K562 (cell line): ENCODE results near the gene NRF1. TPM values are rescaled to one million over a fixed set of nuclear protein-coding genes. Genes with fewer than 3 reads are reported as not detected.

Experiments
- CCNT2 ChIP-seq: IDR thresholded peaks from 2 replicates; pipeline ENCODE4 v1.6.1; 2011; ENCODE audit warnings: borderline replicate concordance, low read depth, mild to moderate bottlenecking, moderate library complexity, mixed read lengths, low read length; ENCODE audit not compliant: insufficient read length; ENCODE audit errors: extremely low read depth
- CEBPB ChIP-seq: fragments of 450-650 bp; IDR thresholded peaks from 2 replicates; pipeline ENCODE4 v1.6.1; 2016; ENCODE audit warnings: missing genetic modification characterization, missing compliant biosample characterization
- CREB3L1 ChIP-seq: fragments of 450-650 bp; IDR thresholded peaks from 2 replicates; pipeline ENCODE4 v1.6.1; 2014; ENCODE audit warnings: low read depth, mild to moderate bottlenecking, moderate library complexity, borderline replicate concordance
- CXXC5 ChIP-seq: fragments of 250-450 bp; sonication (Bioruptor Pico); IDR thresholded peaks from 2 replicates; pipeline ENCODE4 v1.8.0; 2022; ENCODE audit warnings: inconsistent platforms, mild to moderate bottlenecking, moderate library complexity
- DMBX1 ChIP-seq: fragments of 250-450 bp; sonication (Bioruptor Pico); IDR thresholded peaks from 2 replicates; pipeline ENCODE4 v1.8.0; 2022; ENCODE audit warnings: inconsistent platforms, mild to moderate bottlenecking, moderate library complexity, borderline replicate concordance
- EGR1 ChIP-seq: fragments of 450-650 bp; conservative IDR thresholded peaks from 2 replicates; pipeline ENCODE4 v1.6.1; 2017; ENCODE audit warnings: mild to moderate bottlenecking
- HDAC3 ChIP-seq: fragments of 450-650 bp; IDR thresholded peaks from 2 replicates; pipeline ENCODE4 v1.6.1; 2018; ENCODE audit warnings: borderline replicate concordance, mild to moderate bottlenecking, moderate library complexity; ENCODE audit not compliant: partially characterized antibody
- HDAC8 ChIP-seq: fragments of 450-650 bp; IDR thresholded peaks from 2 replicates; pipeline ENCODE4 v1.6.1; 2016; ENCODE audit warnings: mild to moderate bottlenecking, missing genetic modification characterization, moderate library complexity, missing compliant biosample characterization
- MCM3 ChIP-seq: fragments of 450-650 bp; IDR thresholded peaks from 2 replicates; pipeline ENCODE4 v1.6.1; 2016
- NFATC3 ChIP-seq: fragments of 450-650 bp; IDR thresholded peaks from 2 replicates; pipeline ENCODE4 v1.6.1; 2017; ENCODE audit warnings: mild to moderate bottlenecking
- PML ChIP-seq: IDR thresholded peaks from 2 replicates; pipeline ENCODE4 v1.6.1; 2012; ENCODE audit warnings: low read length, inconsistent platforms
- PRDM10 ChIP-seq: fragments of 450-650 bp; IDR thresholded peaks from 2 replicates; pipeline ENCODE4 v1.6.1; 2018; ENCODE audit not compliant: partially characterized antibody
- RUNX1 ChIP-seq: sonication (generic); IDR thresholded peaks from 2 replicates; pipeline ENCODE4 v1.6.1; 2016; ENCODE audit warnings: antibody characterized with exemption, low read depth
- SIN3A ChIP-seq, 2 experiments: fragments of 150-350 bp in 1 of 2; IDR thresholded peaks; 2 replicates each; pipeline ENCODE4 v1.6.1; 2011 to 2016; ENCODE audit warnings: borderline replicate concordance in 2 of 2, low read depth in 2 of 2, low read length in 2 of 2, mild to moderate bottlenecking in 2 of 2, moderate library complexity in 2 of 2; ENCODE audit not compliant: control insufficient read depth in 1 of 2
- SPI1 ChIP-seq: IDR thresholded peaks from 2 replicates; pipeline ENCODE4 v1.6.1; 2011; ENCODE audit warnings: low read depth, low read length, control low read depth, borderline replicate concordance
- SUPT5H ChIP-seq: fragments of 450-650 bp; IDR thresholded peaks from 2 replicates; pipeline ENCODE4 v1.6.1; 2016
- TCF7 ChIP-seq: sonication (generic); IDR thresholded peaks from 2 replicates; pipeline ENCODE4 v1.6.1; 2016; ENCODE audit warnings: antibody characterized with exemption, borderline replicate concordance
- XRCC4 ChIP-seq: IDR thresholded peaks from one replicate; pipeline ENCODE4 v1.6.1; 2011; ENCODE audit not compliant: insufficient read depth, insufficient read length; ENCODE audit errors: extremely low read depth
- ZBTB5 ChIP-seq: fragments of 450-650 bp; IDR thresholded peaks from 2 replicates; pipeline ENCODE4 v1.6.1; 2017; ENCODE audit warnings: antibody characterized with exemption
- ZC3H4 ChIP-seq: sonication (generic); formaldehyde crosslinking; IDR thresholded peaks from 2 replicates; pipeline ENCODE4 v1.9.0; 2021; ENCODE audit warnings: missing genetic modification reagents, borderline replicate concordance
- ZNF3 ChIP-seq: fragments of 250-450 bp; sonication (Bioruptor Pico); IDR thresholded peaks from 2 replicates; pipeline ENCODE4 v1.5.0; 2021; ENCODE audit warnings: mild to moderate bottlenecking, moderate library complexity
- ZNF347 ChIP-seq: fragments of 450-650 bp; formaldehyde crosslinking; IDR thresholded peaks from 2 replicates; pipeline ENCODE4 v1.4.0; 2020; ENCODE audit warnings: low read depth, mild to moderate bottlenecking, moderate library complexity
- polyA plus RNA-seq, 8 experiments: library from polyadenylated mRNA; depleted of rRNA in 4 of 8; stranded (reverse) in 5 of 8; unstranded in 3 of 8; fragments of >200 nt; fragmentation: Nextera tagmentation in 2 of 8; fragmentation: Illumina TruSeq in 1 of 8; extraction: Ambion mirVana in 2 of 8; extraction: Trizol in 1 of 8; gene quantifications; 2 replicates each; pipeline versions ENCODE4 v1.2.1 to v1.2.3, GENCODE V29; 2011 to 2014; ENCODE audit warnings: inconsistent platforms in 1 of 8, missing spikeins in 1 of 8
- total RNA-seq, 7 experiments: library from RNA; depleted of rRNA in 6 of 7; stranded (reverse); fragments of >200 nt in 6 of 7; fragmentation: Illumina TruSeq in 2 of 7; extraction: Trizol in 2 of 7; gene quantifications; 2 replicates each; pipeline versions ENCODE4 v1.2.1 to v1.2.3, GENCODE V29; 2011 to 2021; ENCODE audit warnings: low replicate concordance in 1 of 7

NRF1 gene
- total and polyA plus RNA-seq, 9 of the 15 experiments (the other 6 are each of a cell fraction or from before 2014, with no cell fraction given): 8.6 to 28.8 (median 20.3) TPM

GRCh38 chr7:129750091-129750490 is 138.6 kb downstream of the NRF1 start (continued):
- TF ChIP-seq SIN3A (IDR thresholded peaks at IDR 0.05; ENCODE audit: borderline replicate concordance in 2 of 2, control insufficient read depth in 1 of 2, low read depth in 2 of 2, low read length in 2 of 2) (no peak), DMBX1 (peak; percentile 53; the same call in 1 of the 2 replicates), CCNT2 (peak; percentile 21), NFATC3 (no peak), ZC3H4 (CRISPR knock-in tag) (no peak), PRDM10 (no peak), CEBPB (tag) (peak; percentile 80), SPI1 (no peak), SUPT5H (no peak), PML (peak; percentile 87), CXXC5 (peak; percentile 69), CREB3L1 (no peak; the same call in 1 of the 2 replicates), HDAC3 (peak; percentile 24), TCF7 (no peak), RUNX1 (0 out of 2 replicates have a peak, but pooled peaks have one; percentile 47), ZNF347 (CRISPR knock-in tag) (no peak), ZNF3 (no peak), HDAC8 (tag) (0 out of 2 replicates have a peak, but pooled peaks have one; percentile 14), ZBTB5 (no peak), XRCC4 (no peak), MCM3 (no peak), EGR1 (no peak)
